HG02981 (cell line): ENCODE data around the gene SEC14L1.
"Not testable (repeated sequence)": the region's sequence is repeated elsewhere in the genome, so short reads cannot be mapped to it uniquely, and the experiment has no call there.

Experiments used
- ATAC-seq: cut with Tn5 transposase; IDR thresholded peaks from one replicate; pipeline ENCODE4 v1.9.1; 2021; ENCODE audit warnings: mild to moderate bottlenecking, moderate library complexity; ENCODE audit not compliant: unreplicated experiment

Gene SEC14L1

DNA sequence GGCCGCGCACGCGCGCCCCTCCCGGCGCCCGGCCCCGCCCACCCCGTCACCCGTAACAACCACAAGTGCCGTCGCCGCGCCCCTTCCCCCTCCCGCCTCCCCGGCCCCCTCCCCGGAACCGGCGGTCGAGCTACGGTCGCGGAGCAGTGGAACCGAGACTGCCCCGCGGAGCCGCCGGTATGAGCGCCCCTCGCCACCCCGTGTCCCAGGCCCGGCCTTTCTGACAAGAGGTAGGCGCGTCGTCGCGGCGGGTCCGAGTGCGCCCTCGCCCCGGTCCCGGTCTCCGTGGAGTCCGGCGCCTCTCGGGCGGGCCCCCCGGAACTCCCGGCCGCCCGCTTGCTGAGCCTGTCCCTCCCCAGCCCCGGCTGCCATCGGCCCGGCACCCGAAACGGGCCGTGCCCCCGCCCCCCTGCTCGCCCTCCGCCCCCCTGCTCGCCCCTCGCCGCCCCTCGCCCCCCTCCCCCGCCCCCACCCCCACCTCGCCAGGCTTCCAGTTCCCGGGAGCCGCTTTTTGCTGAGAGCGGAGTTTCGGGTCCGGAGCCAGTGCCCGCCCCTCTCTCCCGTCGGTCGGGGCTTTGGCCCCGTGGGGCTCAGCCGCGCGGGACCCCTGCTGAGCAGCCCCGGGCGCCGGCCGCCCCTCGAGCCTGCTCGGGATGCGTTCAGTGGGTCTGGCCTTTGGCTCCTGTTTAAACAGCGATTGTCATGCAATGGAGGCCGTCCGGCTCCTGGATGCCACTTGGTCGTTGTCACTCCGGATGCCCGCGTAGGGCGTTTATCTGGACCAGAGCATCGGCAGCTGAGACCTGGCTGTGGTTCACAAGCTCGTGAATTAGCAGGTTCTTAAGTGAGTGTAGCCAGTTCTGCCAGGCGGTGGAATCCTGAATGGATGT lies at the start of gene SEC14L1:
Gene SEC14L1 (plus strand): TSS at position 92 of the 890 bp plus-strand sequence. CDS start 2,628 bp downstream, outside the sequence.
- ATAC-seq: no peak

DNA sequence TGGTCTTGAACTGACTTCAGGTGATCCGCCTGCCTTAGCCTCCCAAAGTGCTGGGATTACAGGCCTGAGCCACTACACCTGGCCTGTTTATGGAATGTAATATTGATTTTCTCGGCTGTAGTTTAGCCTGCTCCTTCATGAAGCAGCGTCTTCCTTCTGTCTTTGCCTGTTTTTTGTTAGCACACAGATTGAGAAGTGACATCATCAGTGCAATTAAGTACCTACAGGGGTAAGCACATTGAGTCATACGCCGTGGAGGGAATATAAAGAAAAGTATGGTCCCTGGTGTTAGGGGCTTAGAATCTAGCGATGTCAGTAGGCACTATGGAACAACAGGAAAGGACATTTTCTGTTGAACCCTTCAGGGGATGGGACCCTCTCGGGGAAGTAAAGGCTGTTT lies 48.7 kb upstream of the SEC14L1 start:
- no peak for ATAC-seq

DNA sequence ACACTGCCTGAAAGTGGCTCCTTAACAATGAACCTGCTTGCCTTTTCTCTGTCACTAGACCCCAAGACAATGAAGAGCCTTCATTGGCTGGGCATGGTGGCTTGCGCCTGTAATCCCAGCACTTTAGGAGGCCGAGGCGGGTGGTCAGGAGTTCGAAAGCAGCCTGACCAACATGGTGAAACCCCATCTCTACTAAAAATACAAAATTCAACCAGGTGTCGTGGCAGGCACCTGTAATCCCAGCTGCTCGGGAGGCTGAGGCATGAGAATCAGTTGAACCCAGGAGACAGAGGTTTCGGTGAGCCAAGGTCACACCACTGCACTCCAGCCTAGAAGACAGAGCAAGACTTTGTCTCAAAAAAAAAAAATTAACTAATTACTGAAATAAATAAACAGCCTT lies 45.3 kb upstream of the SEC14L1 start:
- no peak for ATAC-seq

DNA sequence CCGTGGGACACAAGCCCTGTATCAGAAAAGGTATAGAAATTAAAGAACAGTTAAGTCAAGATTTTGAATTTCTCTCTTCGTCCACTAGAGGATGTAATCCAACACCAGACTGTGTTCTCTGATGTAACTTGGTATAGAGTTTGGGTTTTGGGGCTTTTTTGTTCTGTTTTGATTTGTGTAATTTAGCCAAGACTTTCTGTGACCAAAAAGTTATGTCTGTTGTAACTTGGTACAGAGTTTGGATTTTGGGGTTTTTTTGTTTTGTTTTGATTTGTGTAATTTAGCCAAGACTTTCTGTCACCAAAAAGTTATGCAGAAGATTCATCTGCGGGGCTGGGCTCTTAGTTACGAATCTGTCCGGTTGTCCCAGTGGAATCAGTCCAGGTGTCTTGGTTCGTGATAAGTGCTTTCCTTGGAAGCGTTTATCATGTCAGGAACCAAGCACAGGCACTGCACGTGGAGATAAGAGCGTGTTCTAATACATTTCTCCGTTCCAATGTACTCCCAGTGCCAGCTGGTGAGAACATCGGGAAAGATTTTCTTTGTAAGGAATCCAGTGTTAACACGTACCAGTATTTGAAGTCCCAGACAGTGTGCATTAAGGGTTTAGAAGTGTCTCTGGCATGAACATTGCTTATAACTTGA lies 44.1 kb upstream of the SEC14L1 start:
- ATAC-seq: no peak

DNA sequence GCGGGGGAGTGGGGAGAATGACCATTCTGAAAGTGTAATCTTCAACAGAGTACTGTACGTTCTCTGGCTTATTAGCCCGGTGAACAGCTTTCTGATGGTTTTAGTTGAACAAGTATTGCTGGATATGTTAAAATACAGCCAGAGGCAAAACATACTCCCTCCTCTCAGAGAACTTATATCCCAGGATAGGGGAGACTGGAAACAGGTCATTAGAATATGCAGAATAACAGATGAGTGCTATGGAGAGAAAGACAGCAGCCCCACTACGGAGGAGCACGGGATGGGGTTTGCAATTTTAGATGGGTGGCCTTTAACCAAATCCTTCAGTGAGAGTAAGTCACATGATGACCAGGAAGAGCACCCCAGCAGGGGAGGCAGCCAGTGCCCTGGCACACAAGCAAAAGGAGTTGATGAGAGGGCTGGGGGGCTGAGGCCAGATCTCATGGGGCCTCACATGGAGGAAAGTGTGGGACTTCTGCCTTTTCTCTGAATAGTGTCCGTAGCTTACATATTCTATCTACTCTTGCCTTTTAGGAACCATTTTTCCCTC lies 43.1 kb upstream of the SEC14L1 start:
- ATAC-seq: no peak

DNA sequence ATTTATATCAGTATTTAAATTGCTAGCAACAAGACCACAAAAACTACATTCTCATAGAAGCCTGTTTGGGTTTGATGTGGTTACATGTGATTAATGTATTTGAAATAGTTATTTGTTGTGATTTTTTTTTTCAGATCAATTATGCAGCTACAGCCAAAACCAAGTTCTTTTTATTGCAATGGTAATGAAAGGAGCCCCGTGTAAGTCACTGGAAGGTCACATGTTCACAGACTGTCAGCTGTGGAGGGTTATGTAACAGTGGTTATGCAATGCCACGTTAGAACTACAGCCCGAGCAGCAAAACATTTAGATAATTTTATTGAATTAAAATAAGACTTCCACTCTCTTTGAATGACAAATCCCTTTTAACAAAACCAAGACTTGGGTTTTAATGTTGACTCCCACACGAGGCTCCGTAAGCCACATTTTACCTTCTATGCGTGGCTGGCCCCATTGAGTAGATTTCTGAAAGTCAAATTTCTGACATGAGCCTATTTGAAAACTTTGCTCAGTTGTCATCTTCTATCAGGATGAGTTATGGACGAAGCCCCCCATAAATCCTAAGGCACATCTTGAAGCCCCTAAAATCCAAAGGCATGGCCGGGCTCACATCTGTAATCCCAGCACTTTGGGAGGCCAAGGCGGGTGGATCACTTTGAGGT lies 41.8 kb upstream of the SEC14L1 start:
- ATAC-seq: no peak

DNA sequence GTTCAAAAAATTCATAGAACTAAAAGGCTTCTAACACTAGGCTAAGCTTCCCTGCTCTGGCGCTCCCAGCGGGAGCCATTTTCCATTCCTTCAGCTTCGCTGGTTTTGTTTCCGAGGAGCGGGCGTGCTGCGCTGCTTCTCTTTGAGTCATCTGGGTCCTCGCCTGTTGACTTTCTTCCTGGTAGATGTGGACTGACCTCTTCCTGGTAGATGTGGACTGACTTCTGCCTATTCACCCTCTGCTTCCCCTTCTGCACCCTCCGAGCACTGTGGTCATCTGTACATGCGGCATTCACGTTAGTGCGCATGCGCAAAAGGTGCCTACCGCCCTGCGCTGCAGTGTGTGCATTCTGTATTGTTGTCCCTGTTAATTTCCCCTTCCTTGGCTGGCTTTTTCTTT lies 40.8 kb upstream of the SEC14L1 start:
- ATAC-seq: no peak

DNA sequence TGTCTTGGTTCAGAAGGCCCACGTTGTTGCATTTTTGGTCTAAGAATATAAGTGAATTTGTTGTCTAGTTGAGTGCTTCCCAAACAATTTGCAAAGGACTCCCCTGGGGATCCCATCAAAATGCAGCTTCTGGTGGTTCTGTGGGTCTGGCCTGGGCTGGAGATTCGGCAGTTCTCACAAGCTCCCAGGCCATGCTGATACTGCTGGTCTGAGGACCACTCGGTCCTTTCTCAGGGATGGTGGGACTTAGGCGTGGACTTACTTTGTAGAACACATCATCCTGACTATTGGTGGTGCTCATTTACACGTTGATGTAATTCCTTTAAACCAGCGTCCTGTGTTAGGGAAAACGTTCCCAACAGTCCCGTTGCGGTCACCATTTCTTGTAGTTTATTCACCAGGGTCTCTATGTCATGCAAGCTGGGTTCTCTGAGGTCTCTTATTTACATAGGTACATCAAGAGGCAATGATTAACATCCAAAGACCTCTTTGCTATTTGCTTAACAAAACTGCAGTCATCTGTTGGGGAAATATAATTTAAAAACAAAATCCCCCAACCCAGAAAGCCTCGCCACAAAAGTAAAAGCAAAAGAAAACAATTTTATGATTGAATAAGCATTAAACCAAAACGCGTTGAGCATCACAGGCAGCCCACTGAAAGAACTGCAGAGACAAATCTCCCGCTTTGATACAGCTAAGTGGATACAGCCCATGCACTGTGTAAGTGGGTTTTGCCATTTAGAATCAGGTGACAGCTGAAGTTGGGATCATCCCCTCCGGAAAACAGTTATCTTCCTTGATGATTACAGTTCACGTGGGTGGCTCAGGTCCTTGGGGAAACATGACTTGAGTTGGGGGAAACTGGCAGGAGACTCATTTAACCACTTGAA lies 39.0 kb upstream of the SEC14L1 start:
- peak; percentile 58 for ATAC-seq

DNA sequence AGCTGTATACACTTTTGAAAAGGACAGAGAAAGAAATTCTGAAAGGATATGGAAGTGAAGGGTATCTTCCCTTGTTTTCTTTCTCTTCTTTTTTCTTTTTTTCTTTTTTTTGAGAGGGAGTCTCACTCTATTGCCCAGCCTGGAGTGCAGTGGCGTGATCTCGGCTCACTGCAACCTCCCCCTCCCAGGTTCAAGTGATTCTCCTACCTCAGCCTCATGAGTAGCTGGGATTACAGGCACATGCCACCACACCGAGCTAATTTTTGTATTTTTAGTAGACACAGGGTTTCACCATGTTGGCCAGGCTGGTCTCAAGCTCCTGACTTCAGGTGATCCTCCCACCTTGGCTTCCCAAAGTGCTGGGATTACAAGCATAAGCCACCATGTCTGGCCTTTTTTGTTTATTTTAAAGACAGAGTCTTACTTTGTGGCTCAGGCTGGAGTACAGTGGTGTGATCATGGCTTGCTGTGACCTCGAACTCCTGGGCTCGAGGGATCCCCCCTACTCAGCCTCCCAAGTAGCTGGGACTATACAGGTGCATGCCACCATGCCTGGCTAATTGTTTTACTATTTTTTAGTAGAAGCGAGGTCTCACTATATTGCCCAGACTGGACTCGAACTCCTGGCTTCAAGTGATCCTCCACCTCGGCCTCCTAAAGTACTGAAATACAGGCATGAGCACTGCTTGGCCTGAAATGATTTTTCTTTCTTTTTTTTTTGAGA lies 38.2 kb upstream of the SEC14L1 start:
- ATAC-seq: not testable (repeated sequence)

DNA sequence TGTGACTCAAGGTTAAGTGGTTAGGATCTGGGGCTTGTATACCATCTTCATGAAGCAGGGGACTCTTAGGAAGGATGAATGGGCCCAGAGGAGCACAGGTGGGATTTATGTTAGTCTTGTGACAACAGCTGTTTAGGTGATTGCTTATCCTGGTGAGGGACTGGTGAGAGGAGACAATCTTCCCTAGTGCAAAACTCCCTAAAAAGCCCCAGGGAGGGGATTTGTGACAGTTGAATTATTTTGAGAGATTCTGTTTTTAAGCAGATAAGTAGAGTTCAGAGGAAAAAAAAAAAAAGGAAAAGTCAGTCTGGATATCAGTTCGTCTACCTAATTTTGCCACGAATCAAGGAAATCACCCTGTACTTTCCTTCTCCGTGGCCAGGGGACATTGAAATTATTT lies 35.1 kb upstream of the SEC14L1 start:
- no peak for ATAC-seq

DNA sequence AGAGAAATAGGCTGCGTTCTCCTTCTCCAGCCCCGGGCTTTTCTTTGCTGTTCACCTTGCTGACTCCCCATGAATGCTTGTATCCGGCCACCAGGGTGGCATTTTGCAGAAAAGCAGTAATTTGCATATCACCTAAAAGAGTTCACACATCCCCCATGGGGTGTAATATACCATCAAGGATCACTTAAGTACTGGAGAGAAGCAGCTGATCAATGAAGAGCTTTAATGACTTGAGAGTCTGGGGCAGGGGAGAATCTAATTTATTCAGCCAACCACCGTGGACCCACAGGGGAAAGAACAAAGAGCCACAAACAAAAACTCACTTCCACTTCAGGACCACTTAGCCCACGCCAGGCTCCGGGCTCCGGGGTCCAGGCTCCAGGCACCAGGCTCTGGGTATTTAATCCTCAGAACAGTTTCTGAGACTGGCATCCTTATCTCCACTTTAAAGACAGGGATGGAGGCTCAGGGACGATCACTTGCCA lies 33.9 kb upstream of the SEC14L1 start:
- no peak for ATAC-seq

DNA sequence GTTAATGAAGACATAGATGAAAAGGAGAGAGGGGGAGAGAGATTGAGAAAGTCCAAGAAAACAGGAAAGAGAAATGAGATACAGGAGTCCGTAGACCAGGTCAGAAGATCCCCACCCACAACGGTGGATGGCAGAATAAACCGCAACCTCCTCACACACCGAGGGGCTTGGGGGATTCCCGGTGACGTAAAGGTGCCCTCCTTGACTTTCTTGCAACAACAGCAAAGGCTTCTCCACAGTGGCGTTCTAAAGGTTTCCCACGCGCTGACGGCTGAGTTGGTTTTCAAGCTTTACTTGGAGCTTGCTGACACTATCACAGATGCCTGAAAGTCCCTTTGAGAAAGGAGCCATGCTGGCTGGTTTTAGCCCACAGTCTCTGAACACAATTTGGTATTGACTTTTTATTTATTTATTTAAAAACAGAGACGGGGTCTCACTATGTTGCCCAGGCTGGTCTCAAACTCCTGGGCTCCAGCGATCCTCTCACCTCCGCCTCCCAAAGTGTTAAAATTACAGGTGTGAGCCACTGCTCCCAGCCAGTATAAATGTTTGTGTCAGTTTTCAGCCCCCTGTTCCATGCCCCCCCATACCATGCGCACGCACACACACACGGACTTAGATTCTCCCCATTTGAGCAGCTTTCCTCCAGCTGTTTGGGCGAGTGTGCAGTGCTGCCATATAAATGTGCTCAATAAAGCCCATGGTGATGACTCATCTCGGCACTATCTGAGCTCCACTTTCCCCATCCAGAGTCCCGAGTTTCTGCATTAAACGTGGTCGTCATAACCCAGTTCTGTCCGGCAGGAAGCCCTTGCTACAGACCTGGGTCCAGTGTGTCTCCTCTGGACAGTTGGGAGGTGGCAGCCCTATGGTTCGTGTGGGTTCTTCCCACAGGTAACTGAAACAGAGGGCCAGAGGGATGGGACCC lies 33.0 kb upstream of the SEC14L1 start:
- no peak for ATAC-seq

DNA sequence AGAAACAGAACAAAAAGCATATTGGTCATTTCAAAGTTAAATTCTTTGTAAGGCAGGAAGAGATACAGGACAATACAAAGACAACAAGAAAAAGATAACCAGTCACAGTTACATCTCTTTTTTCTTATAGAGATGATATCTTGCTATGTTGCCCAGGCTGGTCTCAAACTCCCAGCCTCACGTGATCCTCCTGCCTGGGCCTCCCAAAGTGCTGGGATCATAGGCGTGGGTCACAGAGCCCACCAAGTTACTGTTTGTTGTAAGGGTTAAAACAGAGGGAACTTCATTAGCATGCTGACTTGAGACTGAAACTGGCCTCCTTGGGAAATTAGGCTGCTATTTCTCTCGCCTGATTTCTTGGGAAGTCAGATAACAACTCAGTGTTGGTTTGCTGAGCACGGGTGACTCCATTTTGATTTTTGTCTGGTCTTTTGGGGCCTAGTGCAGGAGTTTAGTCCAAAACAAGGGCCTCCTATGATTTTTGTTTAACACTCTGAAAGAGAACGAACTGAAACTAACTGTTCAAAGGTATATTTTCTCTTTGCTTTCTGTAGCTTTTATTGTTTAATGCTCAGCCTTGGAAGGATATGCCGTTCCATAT lies 31.5 kb upstream of the SEC14L1 start:
- ATAC-seq: no peak

DNA sequence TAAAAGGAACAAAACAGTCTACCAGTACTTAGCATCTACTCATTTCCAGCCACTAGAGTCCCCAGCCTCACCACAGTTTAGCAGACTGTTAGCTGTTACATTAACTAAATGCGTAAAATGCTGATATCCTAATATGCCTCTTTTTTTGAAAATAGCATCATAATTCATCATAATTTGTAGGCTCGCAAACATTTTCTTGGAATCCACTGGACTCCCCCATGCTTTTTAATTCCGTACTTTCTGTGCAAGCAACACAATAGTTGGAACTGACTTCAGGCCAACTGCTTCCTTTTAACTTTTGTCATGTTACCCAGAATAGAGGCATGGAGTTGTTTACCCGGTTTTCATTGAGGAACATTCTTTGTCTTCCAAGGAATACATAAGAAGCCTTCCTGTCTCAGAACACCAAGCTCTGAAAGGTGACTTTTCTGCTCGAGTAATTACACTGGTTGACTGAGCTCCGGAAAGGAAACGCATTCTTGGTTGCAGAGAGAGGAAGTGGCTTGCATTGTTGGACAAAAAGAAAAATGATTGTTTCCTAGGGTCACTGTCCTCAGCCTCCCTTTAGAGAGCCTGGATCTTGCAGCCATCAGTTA lies 30.9 kb upstream of the SEC14L1 start:
- ATAC-seq: no peak

DNA sequence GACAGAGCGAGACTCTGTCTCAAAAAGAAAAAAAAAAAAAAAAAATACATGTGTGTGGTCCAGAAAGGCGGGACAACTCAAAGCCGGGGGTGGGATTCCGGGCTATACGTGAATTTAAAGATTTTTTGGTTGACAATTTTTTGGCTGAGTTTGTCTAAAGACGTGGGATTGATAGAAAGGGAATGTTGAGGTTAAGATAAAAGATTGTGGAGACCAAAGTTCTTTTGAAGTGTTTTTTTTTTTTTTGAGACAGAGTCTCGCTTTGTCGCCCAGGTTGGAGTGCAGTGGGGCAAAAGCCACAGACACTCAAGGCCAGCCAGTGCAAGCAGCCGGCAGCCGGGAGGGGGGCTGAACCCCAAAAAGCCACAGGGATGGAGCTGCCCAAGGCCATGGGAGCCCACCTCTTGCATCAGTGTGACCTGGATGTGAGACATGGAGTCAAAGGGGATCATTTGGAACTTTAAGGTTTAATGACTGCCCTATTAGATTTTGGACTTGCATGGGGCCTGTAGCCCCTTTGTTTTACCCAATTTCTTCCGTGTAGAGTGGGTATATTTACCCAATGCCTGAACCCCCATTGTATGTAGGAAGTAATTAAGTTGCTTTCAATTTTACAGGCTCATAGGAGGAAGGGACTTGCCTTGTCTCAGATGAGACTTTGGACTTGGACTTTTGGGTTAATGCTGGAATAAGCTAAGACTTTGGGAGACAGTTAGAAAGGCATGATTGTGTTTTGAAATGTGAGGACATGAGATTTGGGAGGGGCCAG lies 29.4 kb upstream of the SEC14L1 start:
- not testable (repeated sequence) for ATAC-seq

DNA sequence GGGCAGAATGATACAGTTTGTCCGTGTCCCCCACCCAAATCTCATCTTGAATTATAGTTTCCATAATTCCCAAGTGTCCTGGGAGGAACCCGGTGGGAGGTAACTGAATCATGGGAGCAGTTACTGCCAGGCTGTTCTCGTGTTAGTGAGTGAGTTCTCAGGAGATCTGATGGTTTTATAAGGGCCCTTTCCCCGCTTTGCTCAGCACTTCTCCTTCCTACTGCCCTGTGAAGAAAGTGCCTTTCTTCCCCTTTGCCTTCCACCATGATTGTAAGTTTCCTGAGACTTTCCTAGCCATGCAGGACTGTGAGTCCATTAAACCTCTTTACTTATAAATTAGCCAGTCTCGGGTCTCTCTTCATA lies 28.9 kb upstream of the SEC14L1 start:
- ATAC-seq: no peak

DNA sequence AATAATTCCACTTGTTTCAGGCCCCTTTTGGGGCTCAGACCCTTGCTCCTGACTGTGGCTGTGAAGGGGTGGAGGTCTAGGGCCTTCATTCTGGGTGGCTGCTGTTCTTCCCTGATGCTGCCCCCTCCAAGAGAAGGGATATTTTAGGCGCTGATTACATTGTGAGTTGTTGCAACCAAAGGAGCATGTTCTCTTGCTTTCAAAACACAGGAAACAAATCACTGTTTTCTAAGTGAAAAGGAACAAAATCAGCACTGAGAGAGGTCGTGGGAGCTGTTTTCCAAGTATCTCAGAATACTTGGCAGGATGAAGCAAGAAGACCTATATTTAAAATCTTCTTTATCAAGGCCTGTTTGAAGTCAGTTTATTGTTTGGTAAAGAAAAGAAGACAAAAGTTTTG lies 25.3 kb upstream of the SEC14L1 start:
- ATAC-seq: no peak
